ENCODE measurements around the gene ALX4. TPM values are rescaled to one million over a fixed set of nuclear protein-coding genes. Genes with fewer than 3 reads are reported as not detected.

Gene ALX4
- total and polyA plus RNA-seq, 2 donors (not counting 3 experiments of a cell fraction or from before 2014, with no cell fraction given), result not detected

DNA sequence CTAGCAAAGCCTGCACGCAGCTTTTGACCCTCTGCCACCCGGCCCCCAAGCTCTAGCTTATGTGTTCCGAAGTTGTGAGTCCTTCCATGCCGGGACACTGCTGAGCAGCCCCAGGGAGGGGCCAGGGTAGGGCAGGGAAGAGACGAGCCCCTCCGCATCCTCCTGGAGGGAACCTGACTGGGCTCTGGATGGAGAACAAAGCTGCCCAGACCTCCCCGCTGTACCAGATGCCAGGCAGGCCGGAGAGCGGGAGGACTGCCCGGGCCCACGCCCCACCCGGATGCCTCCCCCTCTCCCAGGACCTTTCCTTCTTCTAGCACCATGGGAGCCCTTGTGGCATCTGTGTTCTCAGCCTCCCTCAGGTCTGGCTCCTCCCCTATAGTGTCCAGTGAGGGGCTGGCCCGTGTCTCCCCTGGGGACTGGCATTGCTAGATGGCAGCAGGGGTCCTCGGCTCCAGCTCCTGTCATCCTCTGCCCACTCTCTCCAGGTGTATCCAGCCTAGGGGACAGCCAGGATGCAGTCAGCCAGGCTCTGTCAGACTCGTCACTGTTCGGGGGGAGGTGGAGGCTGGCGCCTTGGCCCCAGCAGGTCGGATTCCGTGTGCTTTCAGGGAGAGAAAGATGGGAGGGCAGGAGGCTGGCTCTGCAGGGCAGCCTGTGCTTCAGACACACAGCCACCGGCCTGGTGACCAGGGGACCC lies 46.1 kb downstream of the ALX4 start:
- ChIA-PET CTCF (no interaction called here), POLR2A (interaction anchor here (0.6 kb wide), 1 partner anchor 35 kb away, joined by 3 read pairs; no protein-coding TSS in a partner anchor)
- Histone ChIP-seq H4K20me1 (replicated peaks; ENCODE audit: control insufficient read depth, extremely low read depth, insufficient read depth, low read length) (no peaks in the 10 kb centered on the region), H3K27me3 (ENCODE audit: control insufficient read depth in 2 of 2, insufficient read depth in 2 of 2, low read length in 2 of 2) (no peaks in the 10 kb centered on the region), H3K4me2 (ENCODE audit: insufficient read depth, low read length) (no peak overlapping the region), H3K4me3 (replicated peaks in 1 of 3; ENCODE audit: insufficient read depth in 1 of 3, low read depth in 1 of 3, low read length in 3 of 3) (no peak overlapping the region), H3K9ac (replicated peaks; ENCODE audit: extremely low read depth, insufficient read depth, low read length) (no peak overlapping the region), H2AFZ (ENCODE audit: low read depth, low read length) (no peak overlapping the region), H3K79me2 (ENCODE audit: control insufficient read depth, insufficient read depth, low read length) (no peaks in the 10 kb centered on the region), H3K9me1 (replicated peaks; ENCODE audit: control insufficient read depth, extremely low read depth, insufficient read depth, low read length) (no peaks in the 10 kb centered on the region), H3K27ac (ENCODE audit: insufficient read depth, low read depth, low read length) (no peak overlapping the region), H3K4me1 (ENCODE audit: control insufficient read depth, extremely low read depth, insufficient read depth, low read length) (peaks cover 5% of the 10 kb centered on the region), H3K36me3 (ENCODE audit: control insufficient read depth in 2 of 2, extremely low read depth in 1 of 2, insufficient read depth in 2 of 2, low read length in 2 of 2) (no peaks in the 10 kb centered on the region), H3K9me3 (replicated peaks; ENCODE audit: control insufficient read depth, insufficient read depth, low read length) (no peaks in the 10 kb centered on the region)
- TF ChIP-seq GATA2 (IDR thresholded peaks at IDR 0.05; ENCODE audit: insufficient read depth, insufficient read length, low read depth, low read length) (no peak), JUN (IDR thresholded peaks at IDR 0.05; ENCODE audit: borderline replicate concordance, insufficient read depth, insufficient read length, low read depth) (no peak), FOS (IDR thresholded peaks at IDR 0.05; ENCODE audit: borderline replicate concordance, insufficient read depth, low read length) (no peak), POLR2A (IDR thresholded peaks at IDR 0.05; ENCODE audit: low read depth, low read length) (no peak), MYC (IDR thresholded peaks at IDR 0.05; ENCODE audit: low read depth, low read length) (no peak), POLR2AphosphoS5 (IDR thresholded peaks at IDR 0.05; ENCODE audit: insufficient read depth, low read depth, low read length) (no peak), EZH2 (IDR thresholded peaks at IDR 0.05; ENCODE audit: borderline replicate concordance, low read depth, low read length, severe bottlenecking) (no peak)
- TF ChIP-seq, protein P1, sequence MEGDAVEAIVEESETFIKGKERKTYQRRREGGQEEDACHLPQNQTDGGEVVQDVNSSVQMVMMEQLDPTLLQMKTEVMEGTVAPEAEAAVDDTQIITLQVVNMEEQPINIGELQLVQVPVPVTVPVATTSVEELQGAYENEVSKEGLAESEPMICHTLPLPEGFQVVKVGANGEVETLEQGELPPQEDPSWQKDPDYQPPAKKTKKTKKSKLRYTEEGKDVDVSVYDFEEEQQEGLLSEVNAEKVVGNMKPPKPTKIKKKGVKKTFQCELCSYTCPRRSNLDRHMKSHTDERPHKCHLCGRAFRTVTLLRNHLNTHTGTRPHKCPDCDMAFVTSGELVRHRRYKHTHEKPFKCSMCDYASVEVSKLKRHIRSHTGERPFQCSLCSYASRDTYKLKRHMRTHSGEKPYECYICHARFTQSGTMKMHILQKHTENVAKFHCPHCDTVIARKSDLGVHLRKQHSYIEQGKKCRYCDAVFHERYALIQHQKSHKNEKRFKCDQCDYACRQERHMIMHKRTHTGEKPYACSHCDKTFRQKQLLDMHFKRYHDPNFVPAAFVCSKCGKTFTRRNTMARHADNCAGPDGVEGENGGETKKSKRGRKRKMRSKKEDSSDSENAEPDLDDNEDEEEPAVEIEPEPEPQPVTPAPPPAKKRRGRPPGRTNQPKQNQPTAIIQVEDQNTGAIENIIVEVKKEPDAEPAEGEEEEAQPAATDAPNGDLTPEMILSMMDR (IDR thresholded peaks at IDR 0.05; ENCODE audit: extremely low read depth in 1 of 2, insufficient read depth in 1 of 2, low read depth in 1 of 2, low read length in 2 of 2), result no peak
- TF ChIP-seq, protein P2, sequence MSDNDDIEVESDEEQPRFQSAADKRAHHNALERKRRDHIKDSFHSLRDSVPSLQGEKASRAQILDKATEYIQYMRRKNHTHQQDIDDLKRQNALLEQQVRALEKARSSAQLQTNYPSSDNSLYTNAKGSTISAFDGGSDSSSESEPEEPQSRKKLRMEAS (IDR thresholded peaks at IDR 0.05; ENCODE audit: insufficient read depth, insufficient read length), result no peak
- DNase-seq (ENCODE audit: low read depth, low spot score), result no peak
- dilution Hi-C loops (cut with MboI; ENCODE audit: extremely low pct_ligation_motif_present, low sequenced_read_pairs) (no loop called here), intact Hi-C loops (cut with micrococcal nuclease) (no loop called here)
- no peak for FAIRE-seq
- BruUV-seq (replicated peaks), result no TSS peak

Measured in endothelial cell of umbilical vein (primary cell).